SJCRH30 (cell line): ENCODE results near the gene B4GALNT3. TPM values are rescaled to one million over a fixed set of nuclear protein-coding genes. Genes with fewer than 3 reads are reported as not detected.

Experiments
- DNase-seq, 2 experiments: peaks; one replicate each; pipeline ENCODE4 v3.0.0-alpha.2; 2015 to 2020
- H3K27ac ChIP-seq: fragments of 250-450 bp; sonication (Bioruptor Pico); 2 replicates; pipeline ENCODE4 v1.5.1; 2020; ENCODE audit warnings: mild to moderate bottlenecking, moderate library complexity
- H3K27me3 ChIP-seq: fragments of 250-450 bp; sonication (Bioruptor Pico); 2 replicates; pipeline ENCODE4 v1.5.1; 2020; ENCODE audit warnings: mild to moderate bottlenecking, moderate library complexity
- H3K36me3 ChIP-seq: fragments of 250-450 bp; sonication (Bioruptor Pico); 2 replicates; pipeline ENCODE4 v1.5.1; 2020; ENCODE audit warnings: mild to moderate bottlenecking, moderate library complexity
- H3K4me1 ChIP-seq: fragments of 250-450 bp; sonication (Bioruptor Pico); 2 replicates; pipeline ENCODE4 v1.5.1; 2020; ENCODE audit warnings: mild to moderate bottlenecking, moderate library complexity
- H3K4me3 ChIP-seq: fragments of 250-450 bp; sonication (Bioruptor Pico); 2 replicates; pipeline ENCODE4 v1.5.1; 2020; ENCODE audit warnings: mild to moderate bottlenecking, moderate library complexity
- H3K9me3 ChIP-seq: fragments of 250-450 bp; sonication (Bioruptor Pico); replicated peaks from 2 replicates; pipeline ENCODE4 v1.5.1; 2020; ENCODE audit warnings: mild to moderate bottlenecking, moderate library complexity
- total RNA-seq: library from RNA; depleted of rRNA; stranded (reverse); fragments of >200 nt; shearing (Covaris generic); gene quantifications from 2 replicates; pipeline ENCODE4 v1.2.3, GENCODE V29; 2014

B4GALNT3 gene
- total RNA-seq, 1 experiment from 2014 or later = 33.0 TPM

GRCh38 chr12:580813-581212 is 121.1 kb downstream of the B4GALNT3 start:
- no peak for DNase-seq
- H3K27ac ChIP-seq = no peak overlapping the region
- H3K4me1 ChIP-seq = peaks cover 24% of the 10 kb centered on the region
- no peaks in the 10 kb centered on the region for H3K9me3 ChIP-seq
- no peak overlapping the region for H3K4me3 ChIP-seq
- H3K36me3 ChIP-seq = no peaks in the 10 kb centered on the region
- no peaks in the 10 kb centered on the region for H3K27me3 ChIP-seq

DNA sequence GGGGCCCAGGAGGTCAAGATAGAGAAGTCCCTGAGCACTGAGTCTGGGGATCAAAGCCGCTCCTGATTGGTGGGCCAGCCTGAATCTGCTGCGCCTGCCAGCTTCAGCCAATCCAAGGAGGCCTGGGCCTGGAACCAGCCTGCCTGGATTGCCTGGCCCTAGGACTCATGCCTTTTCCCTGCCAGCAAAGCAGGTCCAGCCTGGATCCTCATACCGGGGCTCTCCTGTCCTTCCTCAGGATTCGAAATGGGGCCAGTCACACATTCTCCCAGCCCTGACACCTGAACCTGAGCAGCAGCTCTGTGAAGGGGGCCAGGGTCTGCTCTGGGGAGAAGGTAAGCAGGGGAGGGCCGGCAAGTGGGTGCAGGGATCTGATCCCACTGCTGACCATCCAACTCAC is 121.6 kb downstream of the B4GALNT3 start:
- Histone ChIP-seq H3K27me3 (no peaks in the 10 kb centered on the region), H3K36me3 (no peaks in the 10 kb centered on the region), H3K4me3 (no peak overlapping the region), H3K4me1 (peaks cover 23% of the 10 kb centered on the region), H3K9me3 (no peaks in the 10 kb centered on the region), H3K27ac (no peak overlapping the region)
- no peak for DNase-seq

- peaks cover 18% of the 10 kb centered on the region for H3K4me1 ChIP-seq
- no peaks in the 10 kb centered on the region for H3K36me3 ChIP-seq
- no peaks in the 10 kb centered on the region for H3K27me3 ChIP-seq
- no peak overlapping the region for H3K27ac ChIP-seq
- H3K9me3 ChIP-seq = no peaks in the 10 kb centered on the region
- DNase-seq = no peak
- H3K4me3 ChIP-seq = no peak overlapping the region
Measured at GRCh38 chr12:581746-582145, 122.0 kb downstream of the B4GALNT3 start.

DNA sequence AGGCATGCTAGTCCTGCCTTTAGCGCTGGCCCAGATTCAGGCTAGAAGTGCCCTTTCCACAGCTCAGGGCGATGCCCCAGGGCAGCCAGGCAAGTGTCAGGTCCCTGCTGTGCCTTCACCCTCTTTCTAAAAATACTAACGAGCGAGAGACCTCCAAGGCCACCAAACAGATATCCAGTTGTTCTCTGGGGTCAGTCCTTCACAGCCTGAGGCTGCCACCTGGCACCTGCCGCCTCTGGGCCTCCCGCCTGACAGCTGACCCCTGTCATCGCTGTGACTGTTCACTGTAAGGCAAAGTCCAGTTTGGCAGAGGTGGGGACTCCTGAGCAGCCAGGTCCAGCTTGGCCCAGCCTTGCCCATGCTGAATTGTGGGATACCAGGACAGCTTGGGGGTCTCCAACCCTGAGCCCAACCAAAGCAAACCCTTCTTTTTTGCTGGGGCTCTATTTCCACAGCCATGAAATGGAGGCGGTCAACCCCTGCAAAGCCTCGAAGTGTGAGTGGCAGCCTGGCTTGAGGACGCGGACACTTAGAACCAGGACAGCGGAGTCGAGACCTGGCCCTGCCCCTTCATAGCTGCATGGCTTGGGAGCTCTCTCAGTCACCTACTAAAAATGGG is 123.6 kb downstream of the B4GALNT3 start:
- H3K4me3 ChIP-seq = no peak overlapping the region
- no peaks in the 10 kb centered on the region for H3K36me3 ChIP-seq
- no peaks in the 10 kb centered on the region for H3K27me3 ChIP-seq
- no peaks in the 10 kb centered on the region; the same call in 1 of the 2 replicates for H3K9me3 ChIP-seq
- H3K27ac ChIP-seq = 0 out of 2 replicates have a peak overlapping the region, but pooled peaks have one; percentile 14
- H3K4me1 ChIP-seq = peaks cover 17% of the 10 kb centered on the region
- DNase-seq = peak; percentile 56 to 79

DNA sequence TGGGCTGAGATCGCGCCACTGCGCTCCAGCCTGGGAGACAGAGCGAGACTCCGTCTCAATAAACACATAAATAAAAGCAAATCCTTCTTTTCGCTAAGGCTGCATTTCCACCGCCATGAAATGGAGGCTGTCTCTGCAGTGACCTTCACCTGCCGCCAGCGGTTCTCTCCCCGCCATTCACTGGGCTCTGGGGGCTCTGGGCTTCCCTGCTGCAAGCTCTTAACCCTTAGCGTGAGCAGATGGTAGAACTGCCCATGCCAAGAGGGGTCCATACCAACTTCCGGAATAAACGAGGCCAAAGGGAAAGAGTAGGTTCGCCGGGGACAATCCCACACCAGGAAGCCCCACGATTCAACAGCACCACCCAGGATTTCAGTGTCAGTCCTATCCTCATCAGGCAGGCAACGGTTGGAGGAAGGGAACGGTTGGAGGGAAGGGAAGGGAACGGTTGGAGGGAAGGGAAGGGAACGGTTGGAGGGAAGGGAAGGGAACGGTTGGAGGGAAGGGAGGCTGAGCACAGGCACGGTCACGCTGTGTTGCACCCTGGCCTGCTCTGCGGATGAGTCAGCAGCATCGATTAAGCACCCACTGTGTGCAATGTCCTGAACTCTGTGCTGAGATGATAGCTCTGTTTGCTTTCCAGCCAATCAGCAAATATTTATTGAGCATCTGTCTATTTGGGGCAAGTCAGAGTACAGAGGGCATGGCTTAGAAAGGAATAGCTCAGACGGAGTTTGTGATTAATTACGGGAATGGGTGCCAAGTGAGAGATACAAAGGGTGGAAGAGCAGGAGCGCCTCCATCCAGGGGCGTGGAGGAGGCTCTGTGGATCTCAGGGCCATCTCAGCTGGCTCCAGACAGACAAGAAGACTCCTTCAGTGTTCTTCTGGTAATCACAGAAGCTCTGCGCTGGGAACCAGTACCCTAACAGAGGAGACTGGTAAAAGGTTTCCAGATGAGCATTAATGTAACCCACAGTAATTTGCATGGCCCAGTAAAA is 125.6 kb downstream of the B4GALNT3 start:
- H3K4me3 ChIP-seq = no peak overlapping the region
- no peak for DNase-seq
- H3K36me3 ChIP-seq = no peaks in the 10 kb centered on the region
- H3K27me3 ChIP-seq = no peaks in the 10 kb centered on the region
- no peaks in the 10 kb centered on the region; the same call in 1 of the 2 replicates for H3K9me3 ChIP-seq
- no peak overlapping the region for H3K27ac ChIP-seq
- peaks cover 10% of the 10 kb centered on the region for H3K4me1 ChIP-seq

GRCh38 chr12:586318-587071 is 126.8 kb downstream of the B4GALNT3 start:
- H3K27ac ChIP-seq = no peak overlapping the region
- H3K9me3 ChIP-seq = no peaks in the 10 kb centered on the region; the same call in 1 of the 2 replicates
- no peaks in the 10 kb centered on the region for H3K36me3 ChIP-seq
- H3K4me1 ChIP-seq = peaks cover 17% of the 10 kb centered on the region
- no peaks in the 10 kb centered on the region for H3K27me3 ChIP-seq
- H3K4me3 ChIP-seq = no peak overlapping the region
- DNase-seq = no peak

DNA sequence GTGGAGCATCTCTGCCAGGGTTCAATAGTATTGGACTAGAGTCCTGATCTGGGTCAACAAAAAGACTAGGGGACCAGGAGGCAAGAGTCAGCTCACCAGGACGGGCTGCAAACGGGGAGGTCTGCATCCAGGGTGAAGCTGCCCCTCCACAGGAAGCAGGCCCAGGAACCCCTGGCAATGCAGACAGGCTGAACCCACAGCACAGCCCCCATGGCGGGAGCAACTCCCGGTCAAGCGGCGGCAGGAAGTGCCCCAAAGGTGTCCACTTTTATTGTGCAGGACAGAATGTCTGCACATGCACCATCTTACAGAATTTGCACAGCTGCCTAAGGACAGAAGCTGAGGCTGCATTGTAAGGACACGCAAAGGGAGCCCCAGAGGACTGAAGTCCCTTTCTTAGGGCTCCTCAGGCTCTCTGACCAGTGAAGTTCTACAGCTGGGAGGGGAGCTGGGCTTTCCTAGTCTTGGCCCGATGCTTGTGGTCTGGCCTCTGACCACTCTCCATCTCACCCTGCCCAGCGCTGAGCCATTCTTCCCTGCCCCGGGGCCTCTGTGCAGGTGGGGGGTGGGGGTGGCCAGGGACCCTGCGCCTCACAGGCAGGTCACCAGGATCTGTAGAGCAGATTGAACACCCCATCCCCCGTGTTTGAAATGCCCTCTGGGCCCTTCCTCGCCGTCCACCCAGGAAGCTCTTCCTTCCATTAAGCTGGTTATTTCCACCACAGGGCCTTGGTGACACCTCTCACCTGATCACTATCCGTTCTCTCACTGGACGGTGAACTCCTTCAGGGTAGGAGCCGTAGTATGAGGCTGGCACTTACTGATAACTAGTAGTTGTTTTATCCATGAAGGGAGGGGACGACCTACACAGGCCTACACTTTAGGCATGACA is 127.6 kb downstream of the B4GALNT3 start:
- Histone ChIP-seq H3K27me3 (no peaks in the 10 kb centered on the region), H3K27ac (no peak overlapping the region), H3K36me3 (no peaks in the 10 kb centered on the region), H3K9me3 (no peaks in the 10 kb centered on the region; the same call in 1 of the 2 replicates), H3K4me3 (no peak overlapping the region), H3K4me1 (peaks cover 23% of the 10 kb centered on the region)
- no peak for DNase-seq

- DNase-seq = no peak
- Histone ChIP-seq H3K4me3 (no peak overlapping the region), H3K27ac (no peak overlapping the region), H3K36me3 (no peaks in the 10 kb centered on the region), H3K4me1 (peaks cover 23% of the 10 kb centered on the region), H3K27me3 (no peaks in the 10 kb centered on the region), H3K9me3 (no peaks in the 10 kb centered on the region; the same call in 1 of the 2 replicates)
Measured at GRCh38 chr12:588024-588322, 128.2 kb downstream of the B4GALNT3 start.

- Histone ChIP-seq H3K27ac (no peak overlapping the region), H3K4me3 (no peak overlapping the region), H3K27me3 (no peaks in the 10 kb centered on the region), H3K9me3 (no peaks in the 10 kb centered on the region; the same call in 1 of the 2 replicates), H3K36me3 (no peaks in the 10 kb centered on the region), H3K4me1 (peaks cover 18% of the 10 kb centered on the region)
- no peak for DNase-seq
Measured at GRCh38 chr12:588646-589045, 128.9 kb downstream of the B4GALNT3 start.

DNA sequence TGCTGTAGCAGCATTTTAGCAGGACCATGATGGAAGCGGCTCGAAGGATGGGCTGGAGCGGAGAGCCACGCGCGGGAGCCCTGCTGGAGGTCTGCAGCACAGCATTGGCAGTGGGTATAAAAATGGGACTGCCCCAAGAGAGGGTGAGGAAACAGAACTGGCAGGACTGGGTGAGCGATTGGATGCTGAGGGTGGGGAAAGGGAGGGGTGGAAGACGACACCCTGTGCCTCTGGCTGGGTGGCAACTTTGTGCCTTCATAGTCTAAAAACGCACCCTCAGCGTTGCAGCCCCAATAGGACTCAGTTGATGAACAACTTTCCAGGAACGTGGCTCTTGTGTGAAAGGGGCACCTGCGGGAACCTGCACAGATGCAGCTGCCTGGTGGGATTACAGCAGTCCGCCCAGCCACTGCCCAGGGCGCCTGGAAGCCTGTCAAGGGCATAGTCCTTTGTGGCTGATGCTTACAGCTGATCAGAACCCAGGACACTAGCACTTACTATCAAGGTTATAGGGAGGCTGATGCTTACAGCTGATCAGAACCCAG is 130.5 kb downstream of the B4GALNT3 start:
- peak; percentile 38 to 58 for DNase-seq
- no peak overlapping the region for H3K27ac ChIP-seq
- peaks cover 16% of the 10 kb centered on the region for H3K4me1 ChIP-seq
- H3K36me3 ChIP-seq = no peaks in the 10 kb centered on the region
- no peak overlapping the region for H3K4me3 ChIP-seq
- H3K9me3 ChIP-seq = no peaks in the 10 kb centered on the region; the same call in 1 of the 2 replicates
- H3K27me3 ChIP-seq = no peaks in the 10 kb centered on the region

DNA sequence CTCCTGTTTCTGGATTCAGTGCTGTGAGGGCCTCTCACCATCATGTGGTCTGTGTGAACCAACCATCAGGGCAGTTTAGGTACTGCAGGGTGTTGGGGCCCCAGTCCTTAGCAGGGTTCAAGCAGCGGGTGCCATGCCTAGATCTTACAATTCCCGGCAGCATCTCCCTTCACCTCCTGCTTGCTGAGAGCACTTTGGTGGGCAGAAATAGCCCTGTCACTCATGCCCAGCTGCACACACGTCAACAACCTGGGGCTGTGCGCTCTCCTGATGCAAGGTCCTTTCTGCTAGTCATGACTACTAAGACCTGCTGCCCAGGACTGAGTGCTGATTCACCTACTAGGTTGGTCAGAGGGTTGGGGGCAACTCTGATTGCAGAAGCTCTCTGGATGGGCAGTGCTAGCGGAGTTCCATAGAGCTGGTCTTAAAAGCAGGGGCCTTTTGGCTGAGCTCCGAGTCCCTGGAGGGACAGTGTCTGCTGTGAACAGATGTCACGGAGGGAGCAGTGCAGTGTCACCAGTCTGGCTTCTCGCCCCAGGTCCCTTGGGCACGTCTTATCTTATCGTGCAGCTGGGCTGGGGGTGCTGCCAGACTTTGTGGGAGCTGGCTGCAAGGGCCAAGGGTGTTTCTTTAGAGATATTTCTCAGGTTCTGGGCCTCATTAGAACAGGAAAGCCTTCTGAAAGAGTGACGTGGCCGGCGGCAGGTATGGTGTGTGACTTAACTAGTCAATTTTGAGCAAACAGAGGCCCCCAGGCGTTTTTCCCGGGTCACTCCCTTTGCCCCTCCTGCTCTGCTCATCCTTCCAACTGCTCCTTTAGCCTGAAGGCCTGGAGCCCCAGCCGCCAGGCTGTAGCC is 131.7 kb downstream of the B4GALNT3 start:
- Histone ChIP-seq H3K4me3 (peak overlapping the region; percentile 19), H3K4me1 (peaks cover 16% of the 10 kb centered on the region), H3K27ac (peak overlapping the region; percentile 95), H3K27me3 (no peaks in the 10 kb centered on the region), H3K9me3 (no peaks in the 10 kb centered on the region; the same call in 1 of the 2 replicates), H3K36me3 (no peaks in the 10 kb centered on the region)
- DNase-seq = peak; percentile 84 to 87

GRCh38 chr12:592024-592505 is 132.3 kb downstream of the B4GALNT3 start:
- Histone ChIP-seq H3K4me1 (peaks cover 16% of the 10 kb centered on the region), H3K27ac (peak overlapping the region; percentile 95), H3K27me3 (no peaks in the 10 kb centered on the region), H3K36me3 (no peaks in the 10 kb centered on the region), H3K9me3 (no peaks in the 10 kb centered on the region; the same call in 1 of the 2 replicates), H3K4me3 (peak overlapping the region; percentile 19)
- DNase-seq = peak; percentile 86 to 93
